GM19035 (cell line): Measurements from ENCODE around the gene ATP1A1.

Source experiments
- ATAC-seq: cut with Tn5 transposase; IDR thresholded peaks from one replicate; pipeline ENCODE4 v1.9.1; 2021; ENCODE audit not compliant: unreplicated experiment

Gene ATP1A1

GRCh38 chr1:116434849-116435248 lies 61.8 kb downstream of the ATP1A1 start:
- ATAC-seq = no peak

DNA sequence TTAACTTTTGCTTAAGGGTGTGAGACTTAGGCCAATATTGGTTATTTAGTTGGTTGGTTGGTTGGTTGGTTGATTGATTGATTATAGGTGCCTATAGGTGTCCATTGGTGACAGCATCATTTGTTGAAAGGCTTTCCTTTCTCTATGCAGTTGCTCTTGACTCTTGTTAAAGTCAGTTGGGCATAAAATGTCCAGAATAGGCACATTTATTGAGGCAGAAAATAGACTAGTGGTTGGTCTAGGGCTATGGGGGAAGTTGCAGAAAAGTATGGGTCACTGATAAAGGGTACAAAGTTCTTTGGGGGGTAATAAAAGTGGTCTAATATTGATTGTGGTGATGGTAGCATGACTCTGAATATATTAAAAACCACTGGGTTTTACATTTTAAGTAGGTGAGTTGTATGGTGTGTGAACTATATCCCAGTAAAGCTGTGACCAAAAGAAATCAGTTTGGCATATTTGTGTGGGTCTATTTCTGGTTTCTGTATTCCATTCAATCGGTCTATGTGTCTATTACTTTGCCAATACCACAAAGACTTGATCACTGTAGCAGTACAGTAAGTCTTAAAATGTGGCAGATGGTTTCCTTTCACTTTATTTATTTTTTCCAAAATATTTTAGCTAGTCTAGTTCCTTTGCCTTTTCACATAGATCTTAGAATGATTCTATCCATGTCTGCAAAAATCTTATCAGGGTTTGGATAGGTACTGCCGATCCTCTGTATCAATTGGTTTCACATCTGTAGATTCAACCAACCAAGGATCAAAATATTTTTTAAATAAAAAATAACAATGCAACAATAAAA lies 63.0 kb downstream of the ATP1A1 start:
- ATAC-seq = no peak

DNA sequence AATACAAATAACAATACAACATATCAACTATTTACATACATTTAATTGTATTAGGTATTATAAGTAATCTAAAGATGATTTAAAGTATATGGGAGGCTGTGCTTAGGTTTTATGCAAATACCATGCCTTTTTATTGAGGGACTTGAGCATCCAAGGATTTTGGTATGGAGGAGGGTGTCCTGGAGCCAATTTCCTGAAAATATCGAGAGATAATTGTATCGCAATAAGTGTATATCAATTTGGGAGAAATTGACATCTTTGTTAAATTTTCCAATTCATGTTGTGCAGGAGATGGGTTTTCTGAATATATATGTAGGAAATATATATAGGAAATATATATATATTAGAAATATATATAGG lies 63.5 kb downstream of the ATP1A1 start:
- no peak for ATAC-seq

DNA sequence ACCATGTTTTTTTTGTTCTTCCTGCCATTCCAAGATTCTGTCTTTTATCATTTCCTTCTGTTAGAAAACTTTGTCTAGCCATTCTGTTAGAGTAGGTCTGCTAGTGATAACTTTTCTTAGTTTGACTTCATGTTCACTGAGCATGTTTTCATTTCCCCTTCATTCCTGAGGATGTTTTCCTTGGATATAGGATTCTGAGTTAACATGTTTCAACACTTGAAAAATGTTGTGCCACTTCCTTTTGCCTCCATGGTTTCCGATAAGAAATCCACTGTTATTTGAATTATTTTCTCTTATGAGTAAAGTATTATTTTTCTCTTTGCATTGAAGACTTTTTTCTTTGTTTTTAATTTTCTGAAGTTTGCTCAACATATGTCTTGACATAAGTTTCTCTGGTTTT lies 66.7 kb downstream of the ATP1A1 start:
- ATAC-seq = no peak

DNA sequence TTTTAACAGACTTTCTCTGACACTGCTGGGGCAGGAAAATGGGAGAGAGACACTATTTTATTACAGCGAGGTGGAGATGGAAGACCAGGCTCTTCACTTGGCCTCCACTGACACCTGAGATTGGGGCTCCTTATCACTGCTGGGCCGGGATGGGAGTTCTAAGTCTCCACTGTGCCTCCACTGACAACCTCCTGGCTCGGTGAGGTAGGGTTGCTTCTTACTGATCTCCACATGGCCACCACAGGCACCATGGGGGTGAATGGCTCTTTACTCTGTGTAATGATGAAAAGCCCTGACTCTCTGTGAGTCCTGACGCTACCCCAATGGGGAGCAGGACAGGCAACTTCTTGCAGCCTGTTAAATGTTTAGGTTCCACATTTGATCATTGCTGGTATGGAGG lies 67.7 kb downstream of the ATP1A1 start:
- ATAC-seq = no peak

DNA sequence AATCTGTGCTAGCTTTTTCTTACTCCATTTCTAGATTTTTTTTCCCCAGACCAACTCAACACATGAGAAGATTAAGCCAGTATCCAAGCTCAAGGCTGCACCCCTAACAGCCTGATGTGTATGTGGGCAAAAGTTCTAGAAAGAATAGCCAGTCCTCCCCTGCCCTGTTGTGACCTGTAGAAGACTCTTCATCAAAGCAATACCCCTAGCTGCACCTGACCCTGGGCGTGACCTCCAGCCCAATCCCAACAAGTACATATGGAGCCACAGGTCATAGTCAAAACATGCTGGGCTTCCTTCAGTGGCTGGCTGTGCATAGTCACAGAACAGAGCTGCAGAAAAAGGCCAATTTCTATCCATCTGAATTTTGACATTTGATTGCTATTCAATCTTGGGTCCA lies 72.5 kb downstream of the ATP1A1 start:
- no peak for ATAC-seq

GRCh38 chr1:116446686-116447085 lies 73.6 kb downstream of the ATP1A1 start:
- no peak for ATAC-seq

- ATAC-seq = no peak
These were observed 75.8 kb downstream of the ATP1A1 start for GRCh38 chr1:116448785-116449385.

DNA sequence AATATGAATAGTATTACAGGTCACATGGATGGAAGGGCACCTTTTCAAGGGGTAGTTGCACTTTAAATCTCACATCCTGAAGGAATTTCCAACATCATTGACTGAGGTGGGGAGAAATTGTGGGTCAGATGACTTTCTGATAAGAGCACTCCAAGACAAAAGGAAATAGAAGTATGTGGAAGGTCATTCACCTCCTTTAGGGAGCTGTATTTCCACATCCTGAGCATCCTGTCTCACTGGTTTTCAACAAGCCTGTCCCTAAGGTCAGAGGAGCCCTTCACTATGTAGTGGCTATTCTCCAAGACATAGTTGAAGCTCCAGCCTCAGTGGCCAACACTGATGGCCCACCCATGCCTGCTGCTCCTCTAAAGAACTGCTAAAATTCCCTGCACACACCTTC lies 76.5 kb downstream of the ATP1A1 start:
- ATAC-seq = no peak

- no peak for ATAC-seq
These were observed 78.7 kb downstream of the ATP1A1 start for GRCh38 chr1:116451702-116452101.

GRCh38 chr1:116453481-116453880 lies 80.4 kb downstream of the ATP1A1 start:
- ATAC-seq = no peak

DNA sequence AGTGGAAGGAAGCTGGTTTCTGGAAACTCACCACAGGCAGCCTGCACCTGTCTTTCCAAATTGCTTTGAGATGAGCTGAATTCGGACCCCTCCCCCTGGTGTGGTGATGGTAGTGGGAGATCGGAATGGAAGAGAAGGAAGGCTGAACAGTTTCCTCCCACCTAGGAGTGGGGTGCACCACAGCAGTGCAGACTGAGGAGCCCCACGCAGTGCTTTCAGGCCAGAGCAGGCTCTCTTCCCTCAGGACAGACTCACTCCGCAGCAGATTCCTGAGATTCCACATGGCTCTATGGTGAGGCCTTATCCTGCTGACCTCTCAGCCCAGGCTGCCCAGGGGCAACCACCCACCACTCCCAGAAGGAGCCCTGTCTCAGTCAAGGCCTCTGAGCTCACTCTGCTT lies 80.9 kb downstream of the ATP1A1 start:
- ATAC-seq = no peak
